Hindlimb muscle (tissue), 1 donor: ENCODE results near the gene ZSWIM7. TPM values are rescaled to one million over a fixed set of nuclear protein-coding genes. Genes with fewer than 3 reads are reported as not detected.

ENCODE experiments used
- DNase-seq: peaks from one replicate; pipeline ENCODE4 v3.0.0-alpha.2; 2013
- polyA plus RNA-seq: library from polyadenylated mRNA; unstranded; fragments of 120-200 nt; gene quantifications from one replicate; pipeline ENCODE4 v1.2.1, GENCODE V29; 2013; ENCODE audit not compliant: insufficient read length

Gene ZSWIM7, protein sequence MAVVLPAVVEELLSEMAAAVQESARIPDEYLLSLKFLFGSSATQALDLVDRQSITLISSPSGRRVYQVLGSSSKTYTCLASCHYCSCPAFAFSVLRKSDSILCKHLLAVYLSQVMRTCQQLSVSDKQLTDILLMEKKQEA
- 41.8 TPM for polyA plus RNA-seq

DNA sequence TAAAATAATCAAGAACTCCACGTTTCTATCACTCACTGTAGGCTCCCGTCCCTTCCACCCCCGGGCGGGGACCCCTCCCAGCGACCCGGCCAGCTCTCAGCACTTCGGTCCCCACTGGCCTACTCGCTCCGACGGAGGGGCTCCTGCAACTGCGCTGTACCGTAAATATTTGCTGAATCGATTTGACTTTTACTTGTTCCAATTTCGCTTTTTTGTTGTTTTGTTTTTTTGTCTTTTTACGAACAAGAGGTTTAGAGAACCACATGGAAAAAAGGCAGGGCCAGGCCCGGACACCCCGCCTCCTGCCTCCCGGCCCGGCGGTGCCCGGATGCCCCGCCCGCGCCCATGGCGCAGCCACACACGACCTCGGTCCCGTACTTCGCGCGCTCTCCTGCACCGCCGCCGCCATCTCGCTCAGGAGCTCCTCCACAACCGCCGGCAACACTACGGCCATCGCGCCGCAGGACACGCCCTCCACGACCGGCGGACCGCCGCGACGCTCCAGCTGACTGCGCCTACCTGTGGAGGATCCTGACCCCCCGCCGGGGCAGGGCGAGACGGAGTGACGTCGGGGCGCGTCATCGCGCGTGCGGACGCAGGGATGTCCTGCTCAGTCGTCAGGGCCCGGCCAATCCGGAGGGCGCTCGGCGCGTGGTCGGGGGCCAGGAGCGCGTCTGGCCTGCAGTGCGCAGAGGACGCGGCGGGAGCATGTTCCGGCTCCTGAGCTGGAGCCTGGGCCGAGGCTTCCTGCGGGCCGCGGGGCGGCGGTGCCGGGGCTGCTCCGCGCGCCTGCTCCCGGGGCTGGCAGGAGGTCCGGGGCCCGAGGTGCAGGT lies at the start of gene ZSWIM7, which contains the start of gene TTC19:
Gene ZSWIM7 (minus strand): TSS at position 564 of the 833 bp plus-strand sequence. CDS start 110 bp downstream, at position 454.
Gene TTC19 (plus strand): TSS at position 684 of the 833 bp plus-strand sequence. CDS start 25 bp downstream, at position 709.
- DNase-seq = peak; percentile 97

DNA sequence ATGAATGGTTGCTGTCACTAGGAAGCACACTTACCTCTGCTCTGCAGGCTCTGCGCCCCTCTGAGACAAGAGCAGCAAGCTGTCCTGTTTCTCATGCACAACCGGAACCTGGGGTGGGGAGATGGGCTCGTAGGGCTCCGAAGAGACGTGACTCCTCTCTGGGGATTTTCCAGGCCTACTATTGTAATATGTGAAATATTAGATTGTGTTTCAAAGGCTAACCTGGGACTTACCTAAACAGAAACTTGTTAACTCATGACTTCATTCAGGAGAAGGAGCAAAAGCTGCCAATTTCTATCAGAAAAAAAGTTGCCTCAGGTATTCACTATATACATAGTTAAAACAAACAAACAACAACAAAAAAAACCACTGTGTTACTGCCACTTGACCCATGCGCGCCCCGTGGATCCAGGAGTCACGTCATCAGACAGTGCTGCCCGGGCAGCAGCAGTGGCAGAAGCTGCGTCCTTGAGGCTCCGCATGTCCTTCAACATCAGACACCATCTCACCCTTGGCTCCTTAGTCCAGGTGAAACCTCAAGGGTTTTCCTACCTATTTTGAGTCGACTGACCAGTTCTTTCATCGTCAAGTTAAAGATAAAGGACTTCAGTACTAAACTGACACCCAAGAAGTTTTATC lies 49.4 kb upstream of the ZSWIM7 start:
- no peak for DNase-seq

DNA sequence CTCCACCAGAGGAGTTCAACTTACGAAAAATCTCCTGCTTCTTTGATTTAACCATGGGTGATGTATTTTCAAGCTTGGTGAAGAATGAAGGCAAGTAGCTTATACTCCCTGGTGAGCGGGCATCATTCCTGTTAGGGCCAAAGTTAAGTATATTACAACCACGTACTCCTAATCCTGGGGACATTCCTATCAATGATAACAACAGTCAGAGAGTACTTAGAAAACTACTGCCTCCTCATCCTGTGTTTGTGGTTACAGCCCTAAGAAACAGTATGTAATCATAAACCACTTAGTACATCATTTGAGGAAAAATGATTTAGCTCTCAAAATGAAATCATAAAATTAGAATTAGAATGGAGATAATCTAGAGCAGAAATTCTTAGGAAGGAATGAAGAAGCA lies 47.5 kb upstream of the ZSWIM7 start:
- no peak for DNase-seq

DNA sequence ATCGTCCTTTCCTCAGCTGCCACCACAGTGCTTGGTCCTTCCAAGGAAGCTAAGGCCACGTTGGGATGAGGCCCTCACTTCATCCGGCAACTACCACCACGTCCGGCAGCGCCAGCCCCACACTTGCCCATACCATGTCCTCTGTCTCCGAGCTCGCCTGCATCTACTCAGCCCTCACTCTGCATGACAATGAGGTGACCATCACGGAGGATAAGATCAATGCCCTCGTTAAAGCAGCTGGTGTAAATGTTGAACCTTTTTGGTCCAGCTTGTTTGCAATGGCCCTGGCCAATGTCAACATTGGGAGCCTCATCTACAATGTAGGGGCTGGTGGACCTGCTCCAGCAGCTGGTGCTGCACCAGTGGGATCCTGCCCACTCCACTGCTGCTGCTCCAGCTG lies 45.0 kb upstream of the ZSWIM7 start:
- DNase-seq = no peak

DNA sequence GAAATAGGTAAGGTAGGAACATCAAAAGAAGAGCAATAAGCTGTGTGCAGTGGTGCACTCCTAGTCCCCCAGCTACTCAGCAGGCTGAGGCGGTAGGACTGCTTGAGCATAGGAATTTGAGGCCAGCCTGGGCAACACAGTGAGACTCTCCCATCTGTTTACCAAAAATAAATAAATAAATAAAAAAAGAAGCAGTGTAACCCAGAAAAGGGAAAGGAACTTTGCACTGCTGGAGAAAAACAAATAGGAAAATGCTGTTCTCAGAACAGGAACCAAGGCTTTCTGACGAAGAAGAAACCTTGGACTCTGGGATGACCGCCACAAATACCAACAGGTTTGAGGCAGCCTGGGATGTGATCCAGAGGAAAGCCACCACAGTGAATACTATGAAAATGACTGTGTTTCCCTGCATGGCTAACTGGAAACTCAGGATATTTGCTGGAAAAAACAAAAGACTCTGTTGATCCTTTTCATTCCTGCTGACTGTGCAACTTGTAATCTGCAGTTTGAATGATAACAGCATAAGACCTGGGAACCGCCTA lies 41.3 kb upstream of the ZSWIM7 start:
- DNase-seq = no peak

DNA sequence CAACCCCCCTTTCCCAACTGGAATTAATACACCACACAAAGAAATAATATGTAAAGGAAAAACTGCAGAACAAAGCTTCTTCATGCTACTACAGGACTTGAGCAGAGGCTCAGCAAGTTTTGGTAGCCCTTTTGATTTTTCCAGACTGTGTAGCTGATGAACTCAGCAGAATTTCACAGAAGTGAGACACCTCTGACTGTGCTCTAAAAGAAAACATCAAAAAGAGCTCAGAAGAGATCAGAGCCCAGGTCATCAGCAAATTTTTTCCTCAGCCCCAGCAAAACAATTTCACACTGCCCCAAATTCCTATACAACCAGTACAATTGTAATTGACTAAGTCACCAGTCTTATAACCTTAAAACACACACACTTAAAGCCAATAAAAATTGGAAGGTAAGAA lies 38.1 kb upstream of the ZSWIM7 start:
- DNase-seq = no peak

DNA sequence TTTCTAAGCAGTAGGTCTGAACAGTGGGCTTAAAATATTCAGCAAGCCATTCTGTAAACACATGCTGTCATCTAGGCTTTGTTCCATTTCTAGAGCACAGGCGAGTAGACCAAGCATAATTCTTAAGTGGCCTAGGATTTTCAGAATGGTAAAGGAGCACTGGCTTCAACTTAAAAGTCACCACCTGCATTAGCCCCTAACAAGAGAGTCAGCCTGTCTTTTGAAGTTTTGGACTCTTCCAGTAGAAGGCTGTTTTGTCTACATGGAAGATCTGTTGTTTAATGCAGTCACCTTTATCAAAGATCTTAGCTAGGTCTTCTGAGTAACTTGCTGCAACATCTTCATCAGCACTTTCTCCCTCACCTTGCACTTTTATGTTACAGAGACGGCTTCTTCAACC lies 36.8 kb upstream of the ZSWIM7 start:
- no peak for DNase-seq

DNA sequence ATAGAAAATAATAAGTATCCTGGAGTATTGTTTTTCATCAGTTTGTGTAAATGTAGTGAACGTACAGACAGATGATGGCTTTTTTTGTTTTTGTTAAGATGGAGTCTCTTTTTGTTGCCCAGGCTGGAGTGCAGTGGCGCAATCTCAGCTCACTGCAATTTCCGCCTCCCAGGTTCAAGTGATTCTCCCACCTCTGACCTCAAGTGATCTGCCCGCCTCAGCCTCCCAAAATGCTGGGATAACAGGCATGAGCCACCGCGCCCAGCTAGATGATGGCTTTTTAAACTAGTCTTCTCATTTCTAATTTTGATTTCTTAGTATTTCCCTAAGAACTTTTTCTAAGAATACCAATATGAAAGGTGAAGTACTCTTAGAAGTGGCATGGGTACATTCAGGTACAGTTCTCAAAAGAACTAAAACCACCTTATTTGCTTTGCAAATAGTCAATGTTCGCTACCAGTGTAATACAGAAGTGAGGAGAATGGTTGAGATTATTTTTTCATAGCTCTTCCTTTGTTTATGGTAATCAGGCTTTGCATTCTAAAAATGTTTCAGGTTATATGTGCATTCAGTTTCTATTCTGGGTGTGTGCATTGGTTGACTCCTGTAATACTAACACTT lies 34.3 kb upstream of the ZSWIM7 start:
- no peak for DNase-seq

DNA sequence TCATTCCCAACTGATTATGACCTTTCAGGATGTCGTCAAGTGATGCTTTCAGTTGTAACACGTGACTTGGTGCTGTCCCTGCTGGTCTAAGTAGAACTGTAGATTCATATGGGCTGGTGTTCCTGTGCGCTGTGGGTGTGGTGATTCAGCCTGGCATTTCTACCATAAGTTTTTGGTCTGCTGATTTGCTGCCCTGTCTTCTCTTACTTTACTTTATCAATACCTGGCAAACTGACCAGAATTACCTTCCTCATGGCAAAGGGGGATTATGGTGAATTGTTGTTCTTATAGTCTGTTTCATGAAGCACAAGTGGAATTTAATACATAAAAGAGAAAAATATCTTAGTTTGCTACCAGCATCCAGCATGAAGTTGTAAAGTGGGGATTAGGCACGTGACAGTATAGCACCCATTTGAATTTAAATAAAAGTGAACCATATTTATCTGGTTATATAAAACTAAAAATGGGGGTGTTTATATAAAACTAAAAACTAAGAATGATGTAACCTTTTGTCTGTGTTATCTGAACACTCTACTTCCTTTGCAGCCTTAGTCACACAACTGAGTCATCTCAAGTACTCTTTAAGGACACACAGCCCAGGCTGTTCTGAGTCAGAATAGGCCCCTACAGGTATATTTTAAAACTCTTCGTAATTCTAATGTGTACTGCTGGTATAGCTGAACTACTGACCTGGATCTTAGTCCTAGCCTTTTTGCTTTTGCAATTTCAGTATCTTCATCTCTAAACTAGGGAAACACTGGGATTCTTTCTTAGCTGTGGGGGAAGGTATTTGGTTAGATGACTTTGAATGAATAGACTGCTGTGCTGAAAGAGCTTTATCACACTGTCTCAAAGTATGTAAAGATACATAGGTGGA lies 28.4 kb upstream of the ZSWIM7 start:
- DNase-seq = no peak

DNA sequence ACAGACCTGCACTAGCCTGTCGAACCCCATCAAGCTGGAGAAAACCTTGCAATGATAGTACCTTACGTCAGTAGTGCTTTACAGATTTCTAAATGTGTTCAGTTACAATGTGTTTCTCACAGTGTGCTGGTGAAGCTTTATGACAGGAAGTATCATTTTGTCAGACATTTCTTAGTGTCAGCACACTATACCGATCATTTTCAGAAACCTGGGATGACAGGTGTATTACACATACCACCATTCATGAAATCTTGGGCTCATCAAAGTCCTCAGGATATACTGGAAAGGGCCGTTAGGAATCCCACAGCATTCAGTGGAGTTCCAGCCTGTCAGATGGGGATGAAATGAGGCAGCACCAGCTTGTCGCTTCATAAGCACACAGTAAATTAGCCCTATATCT lies 27.4 kb upstream of the ZSWIM7 start:
- DNase-seq = no peak

DNA sequence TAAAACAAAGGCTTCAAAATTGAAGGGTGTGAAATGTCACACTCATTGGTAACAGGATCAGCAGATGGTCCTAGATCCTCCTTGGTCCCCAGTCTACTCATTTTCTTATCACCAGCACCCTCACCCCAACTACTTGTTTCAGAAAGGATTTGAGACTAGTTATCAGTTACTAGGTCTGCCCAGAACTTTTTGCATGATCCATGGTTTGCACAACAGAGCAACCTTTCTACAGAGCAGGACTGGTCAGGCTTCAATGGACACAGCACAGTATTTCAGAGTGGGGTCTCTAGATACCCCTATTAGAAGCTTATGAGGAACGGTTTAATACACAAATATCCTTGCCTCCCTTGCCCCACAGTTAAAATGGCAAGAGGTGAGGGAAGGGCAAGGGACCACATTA lies 25.7 kb upstream of the ZSWIM7 start:
- no peak for DNase-seq

DNA sequence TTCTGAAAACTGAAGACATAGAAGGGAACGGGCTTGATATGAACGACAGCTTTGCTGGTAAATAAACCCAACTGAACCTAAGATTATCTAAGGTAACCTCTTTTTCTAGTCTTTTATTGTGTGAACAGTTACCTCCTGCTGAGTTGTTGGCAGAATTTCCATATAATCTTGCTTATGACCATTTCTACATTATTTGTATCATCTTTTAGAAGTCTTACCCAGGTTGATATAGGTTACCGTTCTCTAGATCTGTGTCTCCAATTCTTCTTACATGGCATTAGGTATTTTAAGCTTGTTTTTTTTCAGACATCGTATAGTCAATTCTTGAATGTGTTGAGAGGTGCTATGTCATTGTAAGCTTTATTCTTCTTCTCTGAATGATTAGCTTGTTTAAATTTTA lies 24.4 kb upstream of the ZSWIM7 start:
- no peak for DNase-seq

DNA sequence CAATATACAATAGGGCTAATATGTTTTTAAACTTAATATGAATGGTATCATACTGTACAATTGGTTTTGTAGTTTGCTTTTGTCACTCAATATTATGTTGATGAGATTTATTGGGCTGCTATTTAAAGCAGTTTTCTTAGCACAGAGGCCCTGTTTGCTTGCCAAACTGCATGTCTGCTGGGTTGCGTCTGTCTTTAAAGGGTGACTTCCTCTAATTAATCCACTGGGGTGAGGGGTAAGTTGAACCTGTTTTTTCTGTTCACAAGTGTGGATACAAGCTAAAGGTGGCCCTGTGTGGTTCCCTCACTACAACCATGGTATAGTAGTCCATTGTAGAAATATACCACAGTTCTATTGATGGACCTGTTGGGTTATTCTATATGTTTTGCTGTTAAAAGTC lies 19.8 kb upstream of the ZSWIM7 start:
- DNase-seq = no peak

DNA sequence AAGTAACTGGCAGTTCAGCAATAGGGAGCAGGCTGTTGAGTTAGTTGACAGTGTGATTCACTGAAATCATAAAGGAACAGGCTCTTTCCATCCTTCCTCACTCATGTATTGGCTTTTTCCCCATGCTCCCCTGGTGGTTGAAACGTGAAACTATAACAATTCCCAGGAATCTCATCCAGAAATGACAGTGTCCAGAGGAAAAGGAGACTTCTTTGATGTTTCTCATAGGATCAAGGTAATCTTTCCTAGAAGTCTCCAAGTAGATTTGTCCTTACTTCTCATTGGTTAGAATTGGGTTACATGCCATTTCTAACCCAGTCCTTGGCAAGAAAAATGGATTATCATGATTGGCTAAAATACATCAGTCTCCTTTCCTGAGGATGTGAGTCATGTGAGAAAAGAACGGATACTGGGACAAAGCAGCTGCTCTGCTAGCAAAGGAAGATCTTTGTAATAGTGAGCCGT lies 14.5 kb upstream of the ZSWIM7 start:
- DNase-seq = no peak

DNA sequence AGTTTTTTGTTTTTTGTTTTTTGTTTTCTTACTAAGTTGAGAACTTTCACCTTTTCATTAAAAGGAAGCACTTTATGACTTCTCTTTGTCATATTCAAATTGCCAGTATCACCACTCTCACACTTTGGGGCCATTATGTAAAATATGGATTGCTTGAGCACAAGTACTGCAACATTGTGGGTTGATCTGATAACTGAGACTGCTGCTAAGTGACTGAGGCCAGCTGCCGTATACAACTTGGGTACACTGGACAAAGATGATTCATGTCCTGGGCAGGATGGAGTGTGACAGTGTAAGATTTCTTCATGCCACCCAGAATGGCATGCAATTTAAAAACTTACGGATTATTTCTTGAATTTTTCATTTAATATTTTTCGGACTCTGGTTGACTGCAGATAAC lies 7.9 kb upstream of the ZSWIM7 start:
- DNase-seq = no peak

DNA sequence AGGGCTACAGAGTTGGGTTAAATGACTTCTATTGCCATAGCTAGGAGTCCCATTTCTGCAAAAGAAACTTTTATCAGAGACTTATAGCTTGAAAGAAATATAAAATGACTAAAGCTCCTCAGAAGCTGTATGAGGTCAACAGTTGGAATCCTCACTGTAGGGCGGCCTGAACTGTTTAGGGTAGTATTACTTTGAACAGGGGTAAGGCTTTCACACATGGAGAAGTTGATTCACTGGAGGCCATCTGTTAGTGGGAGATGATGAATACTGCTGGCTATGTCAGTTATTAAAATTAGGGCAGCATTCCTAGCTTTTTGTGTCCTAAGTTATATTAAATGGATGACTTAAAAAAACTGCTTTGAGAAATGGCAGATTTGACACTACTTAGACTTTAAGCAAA lies 6.1 kb upstream of the ZSWIM7 start:
- DNase-seq = no peak

DNA sequence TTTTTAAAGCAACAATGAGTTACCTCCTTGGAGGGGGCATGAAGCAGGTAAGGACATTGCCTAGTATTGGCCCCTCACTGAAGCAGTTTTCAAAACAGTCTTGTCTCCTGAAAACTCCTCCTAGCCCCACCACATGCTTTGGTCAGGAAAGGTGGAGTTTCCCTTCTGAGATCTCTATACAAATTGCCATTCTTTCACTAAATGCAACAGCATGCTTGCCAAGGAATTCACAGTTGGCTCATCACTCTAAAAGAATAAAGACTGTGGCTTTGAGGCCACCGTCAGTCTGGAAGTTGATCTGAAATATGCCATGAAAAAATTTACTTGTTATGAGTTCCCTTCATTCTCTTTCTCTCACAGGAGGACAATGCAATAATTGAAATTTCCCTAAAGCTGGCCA lies 4.3 kb upstream of the ZSWIM7 start:
- no peak for DNase-seq

DNA sequence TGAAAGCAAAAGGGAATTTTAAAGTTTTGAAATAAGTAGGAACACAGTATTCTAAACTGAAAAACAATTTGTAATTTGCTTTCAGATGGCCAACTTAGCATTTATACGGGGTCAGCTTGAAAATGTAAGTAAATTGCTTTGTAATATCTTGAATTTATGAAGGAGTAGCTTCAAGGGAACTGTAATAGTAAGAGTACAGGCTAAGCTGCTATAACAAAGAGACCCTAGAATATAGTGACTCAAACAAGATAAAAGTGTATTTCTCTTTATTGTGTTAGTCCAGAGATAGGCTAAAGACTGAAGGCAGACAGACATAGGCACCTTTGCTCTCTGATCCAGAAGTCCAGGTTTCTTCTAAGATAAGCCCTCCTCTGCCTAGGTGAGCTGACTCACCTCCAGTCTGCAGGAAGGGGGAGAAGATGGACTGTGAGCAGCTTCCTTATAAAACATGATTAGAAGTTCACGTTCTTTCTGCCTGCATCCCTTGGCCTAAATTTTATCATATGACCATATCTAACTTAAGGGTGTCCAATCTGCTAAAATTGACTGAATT lies 3.3 kb upstream of the ZSWIM7 start:
- DNase-seq = no peak

DNA sequence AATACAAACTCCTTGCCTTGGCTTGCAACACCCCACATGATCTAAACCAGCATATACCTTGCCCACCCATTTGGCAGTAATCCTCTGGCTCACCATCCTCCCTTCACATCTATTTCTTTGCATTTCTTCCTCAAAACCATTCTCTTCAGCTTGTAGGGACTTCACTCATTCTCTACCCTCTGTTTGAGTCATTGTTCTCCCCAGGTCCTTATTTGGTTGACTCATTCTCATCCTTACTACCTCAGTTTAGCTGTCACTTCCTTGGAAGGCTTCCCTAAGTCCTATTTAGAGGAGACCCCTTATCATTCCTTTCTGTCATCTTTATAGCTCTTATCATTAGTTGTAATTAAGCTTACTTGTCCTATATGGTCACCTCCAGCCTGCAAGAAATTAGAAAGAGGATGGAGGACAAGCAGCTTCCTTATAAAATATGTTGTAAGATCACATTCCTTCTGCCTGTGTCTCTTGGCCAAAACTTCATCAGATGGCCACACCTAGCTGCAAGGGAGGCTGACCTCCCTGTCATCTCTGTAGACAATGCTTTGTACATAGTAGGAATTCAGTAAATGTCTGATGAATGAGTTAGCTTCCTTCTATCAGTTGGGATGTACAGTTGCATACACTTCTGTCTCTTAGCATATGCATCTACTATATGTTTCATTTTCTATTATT lies 1.9 kb upstream of the ZSWIM7 start:
- no peak for DNase-seq

DNA sequence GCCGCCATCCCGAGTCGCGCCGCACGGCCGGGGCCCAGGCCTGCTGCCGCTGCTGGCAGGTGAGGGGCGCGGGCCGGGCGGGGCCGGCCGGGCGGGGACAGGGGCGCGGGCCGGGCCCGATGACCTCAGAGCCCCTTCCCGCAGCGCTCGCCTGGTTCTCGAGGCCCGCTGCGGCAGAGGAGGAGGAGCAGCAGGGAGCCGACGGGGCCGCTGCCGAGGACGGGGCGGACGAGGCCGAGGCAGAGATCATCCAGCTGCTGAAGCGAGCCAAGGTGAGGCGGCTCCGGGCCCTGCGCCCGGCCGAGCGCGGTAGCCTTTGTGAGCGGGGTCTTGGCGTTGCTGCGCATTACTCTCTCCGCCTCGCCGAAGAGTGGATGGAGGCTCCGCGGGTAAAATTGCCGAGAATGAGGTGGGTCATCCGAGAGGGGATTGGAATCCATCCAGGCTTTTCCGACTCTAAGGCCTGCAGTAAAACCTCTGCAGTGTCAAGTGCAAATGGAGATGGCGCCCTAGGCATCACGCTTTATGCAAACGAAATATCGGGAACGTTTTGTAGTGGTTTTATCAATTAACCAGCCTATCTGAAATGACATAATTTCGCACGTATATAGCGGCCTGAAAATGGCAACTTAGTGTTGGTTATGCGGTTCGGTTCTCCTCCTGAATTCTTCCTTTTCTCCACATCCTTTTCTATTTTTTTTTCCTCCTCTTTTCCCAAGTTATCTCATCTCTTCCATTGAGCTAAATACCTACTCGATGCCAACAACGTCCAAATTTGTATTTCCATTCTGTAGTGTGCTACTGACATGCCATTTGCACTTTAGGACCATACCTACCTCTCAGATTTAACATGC lies 697 bp upstream of the ZSWIM7 start:
- DNase-seq = peak; percentile 61
